ENCODE results near the gene KLHL6.

GRCh38 chr3:183486472-183486871 lies 69.0 kb downstream of the KLHL6 start:
- no peak for TF ChIP-seq CTCF (IDR thresholded peaks at IDR 0.05)
- no peak for TF ChIP-seq POLR2AphosphoS5 (IDR thresholded peaks at IDR 0.05)
- no peak for TF ChIP-seq EP300 (IDR thresholded peaks at IDR 0.05; ENCODE audit: low read depth)
